Esophagus squamous epithelium (tissue), 5 donors: Measurements from ENCODE around the gene POLRMT. TPM values are rescaled to one million over a fixed set of nuclear protein-coding genes. Genes with fewer than 3 reads are reported as not detected.

Experiments used
- DNase-seq: peaks from one replicate; lab custom pipeline; 2025; lab: John Stamatoyannopoulos, UW
- H3K27ac ChIP-seq, 4 donors: fragments of 200-600 bp; sonication (generic); one replicate each; pipeline ENCODE4 v1.5.1; 2016 to 2019; ENCODE audit warnings: mild to moderate bottlenecking in 1 of 4
- H3K27me3 ChIP-seq, 4 donors: fragments of 200-600 bp; sonication (generic); 1 replicate in 3 of 4; 2 replicates in 1 of 4; pipeline versions ENCODE4 v1.5.1 to v1.6.0; 2017 to 2021; ENCODE audit warnings: antibody characterized with exemption in 1 of 4
- H3K36me3 ChIP-seq, 3 donors: fragments of 200-600 bp; sonication (generic); one replicate each; pipeline ENCODE4 v1.5.1; 2016 to 2019
- H3K4me1 ChIP-seq, 3 donors: fragments of 200-600 bp; sonication (generic); one replicate each; pipeline ENCODE4 v1.5.1; 2017 to 2019
- H3K4me3 ChIP-seq, 4 donors: fragments of 200-600 bp; sonication (generic); 1 replicate in 3 of 4; 2 replicates in 1 of 4; pipeline ENCODE4 v1.5.1; 2016 to 2019; ENCODE audit warnings: mild to moderate bottlenecking in 2 of 4, moderate library complexity in 1 of 4
- H3K9me3 ChIP-seq, 3 donors: fragments of 200-600 bp; sonication (generic); one replicate each; pipeline ENCODE4 v1.5.1; 2016 to 2019
- POLR2A ChIP-seq, 4 donors: fragments of 450-650 bp; IDR thresholded peaks; one replicate each; pipeline ENCODE4 v1.6.1; 2017; ENCODE audit warnings: antibody characterized with exemption in 4 of 4, mild to moderate bottlenecking in 4 of 4, moderate library complexity in 3 of 4
- WGBS, 2 donors: methylation state at CpG; one replicate each; pipeline ENCODE4 v1.1.5; 2018; 5-methylcytosine and 5-hydroxymethylcytosine counted together
- intact Hi-C: fragments of 100-400 bp; cut with DNase I; formaldehyde crosslinking; loops from one replicate; pipeline ENCODE4 v1.15.0; 2022
- total RNA-seq, 4 donors: library from RNA; depleted of rRNA; stranded (reverse); fragments of >200 nt; gene quantifications; one replicate each; pipeline ENCODE4 v1.1.0, GENCODE V29; 2016
- TF ChIP-seq, protein P1 (sequence below), 6 experiments: fragments of 450-650 bp in 4 of 6; fragments of 200-600 bp in 2 of 6; sonication (generic) in 2 of 6; IDR thresholded peaks; one replicate each; pipeline ENCODE4 v1.5.1; 2016 to 2019; ENCODE audit warnings: antibody characterized with exemption in 6 of 6, mild to moderate bottlenecking in 4 of 6, moderate library complexity in 4 of 6
- donor health status: DM: yes; HTN: yes; CAD: no.

The POLRMT gene
- total RNA-seq, 4 donors from 2014 or later, result 23.5 to 32.3 (median 25.0) TPM

DNA sequence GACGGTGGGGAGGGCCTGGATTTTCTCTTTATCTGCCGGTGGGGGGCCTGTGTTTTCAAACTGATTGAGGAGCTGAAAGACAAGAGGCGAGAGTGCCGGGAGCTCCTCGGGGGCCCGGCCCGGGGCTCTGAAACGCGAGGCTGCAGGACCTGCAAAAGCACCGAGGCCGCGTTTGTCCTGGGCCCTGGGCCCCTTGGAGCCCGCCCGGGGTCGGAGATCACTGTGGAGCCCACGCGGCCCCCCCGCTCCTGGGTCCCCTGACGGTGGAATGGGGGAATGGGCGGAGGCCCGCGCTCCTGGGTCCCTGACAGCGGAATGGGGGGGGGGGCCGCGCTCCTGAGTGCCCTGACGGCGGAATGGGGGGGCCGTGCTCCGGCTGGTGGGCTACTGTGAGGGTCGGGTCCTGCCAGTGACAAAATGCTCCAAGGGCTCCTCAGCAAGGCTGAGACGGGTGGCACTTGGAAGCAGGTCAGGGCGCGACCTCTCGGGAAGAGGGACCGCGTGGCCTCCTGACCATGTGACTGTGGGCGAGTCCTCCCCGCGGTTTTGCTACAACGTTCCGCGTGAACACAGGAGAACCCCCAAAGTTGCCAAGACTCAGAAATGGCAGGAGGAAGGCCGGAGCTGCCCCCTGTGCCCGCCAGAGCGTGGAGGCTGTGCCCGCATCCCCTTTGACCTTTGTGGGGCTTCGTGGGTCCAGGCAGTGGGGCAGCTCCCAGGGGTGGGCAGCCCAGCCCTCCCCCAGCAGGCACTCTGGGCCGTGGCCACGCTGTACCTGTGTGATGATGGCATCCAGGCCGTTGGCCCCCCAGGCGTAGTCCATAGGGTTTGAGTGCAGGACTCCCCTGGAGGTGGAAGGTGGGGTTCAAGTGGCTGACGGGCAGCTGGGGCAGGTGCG, 15.8 kb upstream of the POLRMT start:
- H3K27ac ChIP-seq, result no peak overlapping the region
- intact Hi-C loops, result no loop called here
- WGBS, 2 donors, result 91 to 97% methylated on average over 9 to 18 of the region's 53 CpGs
- peaks cover 0 to 6% (median 0%) of the 10 kb centered on the region in 3 donors for H3K4me1 ChIP-seq
- H3K36me3 ChIP-seq, result peaks cover 52 to 100% (median 65%) of the 10 kb centered on the region in 3 donors
- DNase-seq, result no peak
- TF ChIP-seq POLR2A (IDR thresholded peaks at IDR 0.05), result no peak
- TF ChIP-seq, protein P1, sequence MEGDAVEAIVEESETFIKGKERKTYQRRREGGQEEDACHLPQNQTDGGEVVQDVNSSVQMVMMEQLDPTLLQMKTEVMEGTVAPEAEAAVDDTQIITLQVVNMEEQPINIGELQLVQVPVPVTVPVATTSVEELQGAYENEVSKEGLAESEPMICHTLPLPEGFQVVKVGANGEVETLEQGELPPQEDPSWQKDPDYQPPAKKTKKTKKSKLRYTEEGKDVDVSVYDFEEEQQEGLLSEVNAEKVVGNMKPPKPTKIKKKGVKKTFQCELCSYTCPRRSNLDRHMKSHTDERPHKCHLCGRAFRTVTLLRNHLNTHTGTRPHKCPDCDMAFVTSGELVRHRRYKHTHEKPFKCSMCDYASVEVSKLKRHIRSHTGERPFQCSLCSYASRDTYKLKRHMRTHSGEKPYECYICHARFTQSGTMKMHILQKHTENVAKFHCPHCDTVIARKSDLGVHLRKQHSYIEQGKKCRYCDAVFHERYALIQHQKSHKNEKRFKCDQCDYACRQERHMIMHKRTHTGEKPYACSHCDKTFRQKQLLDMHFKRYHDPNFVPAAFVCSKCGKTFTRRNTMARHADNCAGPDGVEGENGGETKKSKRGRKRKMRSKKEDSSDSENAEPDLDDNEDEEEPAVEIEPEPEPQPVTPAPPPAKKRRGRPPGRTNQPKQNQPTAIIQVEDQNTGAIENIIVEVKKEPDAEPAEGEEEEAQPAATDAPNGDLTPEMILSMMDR (IDR thresholded peaks at IDR 0.05), result no peak
- H3K4me3 ChIP-seq, result no peak overlapping the region
- H3K9me3 ChIP-seq, result no peaks in the 10 kb centered on the region
- no peaks in the 10 kb centered on the region for H3K27me3 ChIP-seq

GRCh38 chr19:648305-648704, 15.0 kb upstream of the POLRMT start:
- Histone ChIP-seq H3K36me3 (peaks cover 43 to 94% (median 65%) of the 10 kb centered on the region in 3 donors), H3K27me3 (no peaks in the 10 kb centered on the region), H3K27ac (no peak overlapping the region), H3K4me1 (no peaks in the 10 kb centered on the region), H3K9me3 (no peaks in the 10 kb centered on the region), H3K4me3 (no peak overlapping the region)
- intact Hi-C loops, result no loop called here
- WGBS, 2 donors, result 80% methylated on average over 1 of the region's 29 CpGs; no CpG with 5 or more reads in 1 of the 2 donors
- DNase-seq, result no peak
- no peak for TF ChIP-seq POLR2A (IDR thresholded peaks at IDR 0.05)
- TF ChIP-seq, protein P1 (IDR thresholded peaks at IDR 0.05), result no peak

DNA sequence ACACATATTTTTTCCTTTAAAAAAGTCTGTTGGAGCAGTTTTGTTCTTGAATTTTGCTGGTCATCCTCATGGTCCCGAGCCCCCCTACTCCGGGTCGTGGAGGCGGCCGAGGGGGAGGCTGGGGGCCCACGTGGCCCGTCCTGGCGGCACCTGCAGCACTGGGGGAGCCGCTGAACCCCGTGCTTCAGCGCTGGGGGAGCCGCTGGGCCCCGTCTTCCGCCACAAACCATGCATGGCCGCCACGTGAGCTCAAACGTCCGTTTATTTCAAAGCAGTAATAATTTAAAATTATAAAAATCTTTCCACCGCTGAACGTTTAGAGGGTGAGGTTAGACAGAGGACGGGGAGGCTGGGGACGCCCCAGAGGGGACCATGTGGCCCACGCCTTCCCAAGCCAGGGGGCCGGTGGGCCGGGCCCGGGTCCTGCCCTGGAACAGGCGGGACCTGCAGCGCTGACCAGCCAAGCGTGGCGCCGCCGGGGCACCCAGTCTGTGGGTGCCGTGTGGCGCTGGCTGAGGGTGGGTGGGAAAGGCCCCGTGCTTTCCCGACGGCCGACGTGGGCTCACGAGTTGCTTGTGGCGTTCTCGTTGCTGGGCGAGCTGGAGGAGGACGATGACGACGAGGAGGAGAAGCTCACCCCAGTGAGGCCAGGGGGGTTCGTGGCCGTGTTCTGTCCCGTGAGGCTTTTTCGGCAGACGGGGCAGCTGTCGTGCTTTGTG, 14.4 kb upstream of the POLRMT start:
- TF ChIP-seq POLR2A (IDR thresholded peaks at IDR 0.05), result no peak
- TF ChIP-seq, protein P1 (IDR thresholded peaks at IDR 0.05), result no peak
- no peaks in the 10 kb centered on the region for H3K4me1 ChIP-seq
- H3K9me3 ChIP-seq, result no peaks in the 10 kb centered on the region
- H3K27ac ChIP-seq, result no peak overlapping the region
- no peak overlapping the region for H3K4me3 ChIP-seq
- WGBS, 2 donors, result 88 to 95% methylated on average over 8 to 11 of the region's 52 CpGs
- no peaks in the 10 kb centered on the region for H3K27me3 ChIP-seq
- H3K36me3 ChIP-seq, result peaks cover 39 to 88% (median 60%) of the 10 kb centered on the region in 3 donors
- DNase-seq, result no peak
- intact Hi-C loops, result no loop called here

DNA sequence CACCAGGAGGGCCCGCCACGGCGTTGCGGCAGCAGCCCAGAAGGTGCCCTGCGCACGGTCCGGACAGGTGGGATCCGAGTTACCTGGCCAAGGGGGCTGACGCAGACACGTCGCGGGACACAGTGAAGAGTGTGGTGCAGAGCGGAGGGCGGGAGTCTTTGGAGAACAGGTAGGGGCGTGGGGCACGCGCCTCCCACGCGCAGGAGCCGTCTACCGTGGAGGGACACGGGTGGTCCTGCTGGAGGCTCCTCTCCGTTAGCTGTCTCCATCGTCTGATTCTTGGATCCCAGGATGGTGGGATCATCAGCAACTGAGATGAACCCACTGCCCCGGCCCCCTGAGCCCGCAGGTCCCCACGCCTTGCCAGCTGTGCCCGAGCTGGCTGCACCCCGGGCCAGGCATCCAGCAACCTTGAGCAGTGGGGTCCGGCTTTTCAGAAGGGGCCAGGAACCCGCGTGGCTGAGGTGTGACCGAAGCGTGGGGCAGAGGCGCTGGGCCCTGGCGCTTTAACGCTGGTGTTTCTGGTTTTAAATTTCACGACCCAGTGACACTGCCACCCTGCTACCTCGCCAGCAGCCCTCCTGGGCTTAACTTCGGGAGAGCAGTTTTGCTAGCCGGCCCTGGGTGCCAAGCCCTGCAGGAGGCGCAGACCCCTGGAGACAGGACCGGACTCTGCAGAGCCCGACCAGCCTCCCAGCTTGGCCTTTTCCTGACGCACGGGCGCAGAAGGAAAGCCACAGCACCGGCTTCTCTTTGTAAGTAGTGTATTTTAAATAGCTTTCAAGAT, 13.6 kb upstream of the POLRMT start:
- H3K27ac ChIP-seq, result no peak overlapping the region
- H3K9me3 ChIP-seq, result no peaks in the 10 kb centered on the region
- intact Hi-C loops, result no loop called here
- no peaks in the 10 kb centered on the region for H3K27me3 ChIP-seq
- 86 to 91% methylated on average over 26 to 30 of the region's 48 CpGs for WGBS, 2 donors
- peaks cover 0 to under 1% (median 0%) of the 10 kb centered on the region in 3 donors for H3K4me1 ChIP-seq
- peaks cover 39 to 81% (median 54%) of the 10 kb centered on the region in 3 donors for H3K36me3 ChIP-seq
- no peak overlapping the region for H3K4me3 ChIP-seq
- no peak for TF ChIP-seq POLR2A (IDR thresholded peaks at IDR 0.05)
- TF ChIP-seq, protein P1 (IDR thresholded peaks at IDR 0.05), result no peak
- DNase-seq, result no peak
